GM12878 (cell line): Measurements from ENCODE around the gene SDCCAG8. TPM values are rescaled to one million over a fixed set of nuclear protein-coding genes. Genes with fewer than 3 reads are reported as not detected.

ENCODE experiments used
- ATAC-seq: fragments of 200-7000 bp; cut with Tn5 transposase; 3 replicates; pipeline ENCODE4 v1.9.1; 2020; ENCODE audit warnings: mild to moderate bottlenecking, moderate library complexity
- BruUV-seq: library from RNA; stranded (reverse); fragments of 400-500 nt; replicated peaks from 2 replicates; lab custom pipeline; 2021; lab: Mats Ljungman, UMichigan
- CTCF ChIA-PET: fragments of 300-600 bp; sonication (Branson Sonifier 250); formaldehyde crosslinking; extraction: SDS; loops from one replicate; lab custom pipeline; 2021; ENCODE audit warnings: inconsistent platforms; lab: Yijun Ruan, JAX
- POLR2A ChIA-PET: fragments of 350-600 bp; formaldehyde crosslinking; extraction: SDS; loops from one replicate; lab custom pipeline; 2021; ENCODE audit warnings: inconsistent platforms; lab: Charles Lee
- RAD21 ChIA-PET: fragments of 300-600 bp; sonication (Branson Sonifier 250); formaldehyde crosslinking; loops from one replicate; lab custom pipeline; 2023; ENCODE audit warnings: antibody characterized with exemption; ENCODE audit not compliant: unreplicated experiment; lab: Charles Lee
- SMC1A ChIA-PET: fragments of 300-600 bp; sonication (Branson Sonifier 250); formaldehyde crosslinking; loops from one replicate; lab custom pipeline; 2023; ENCODE audit not compliant: unreplicated experiment, uncharacterized antibody; lab: Charles Lee
- DNase-seq: peaks from one replicate; pipeline ENCODE4 v3.0.0-alpha.2; 2011; ENCODE audit warnings: low read depth, low spot score
- FAIRE-seq: peaks from 3 replicates; lab custom pipeline; 2011; peaks lifted over from hg19 to GRCh38; lab: Jason Lieb, UNC
- H2AFZ ChIP-seq: 2 replicates; pipeline ENCODE4 v1.6.0; 2011; ENCODE audit warnings: low read depth, low read length, control low read depth; ENCODE audit not compliant: control insufficient read depth
- H3K27ac ChIP-seq: 2 replicates; pipeline ENCODE4 v1.5.1; 2011; ENCODE audit warnings: control low read depth; ENCODE audit not compliant: control insufficient read depth, insufficient read depth
- H3K27me3 ChIP-seq, 2 experiments: replicated peaks in 1 of 2; 2 replicates each; pipeline versions ENCODE4 v1.6.0 to v1.6.1; 2011; ENCODE audit warnings: low read length in 1 of 2; ENCODE audit not compliant: control insufficient read depth in 2 of 2, insufficient read depth in 2 of 2
- H3K36me3 ChIP-seq, 2 experiments: 2 replicates each; pipeline ENCODE4 v1.5.1; 2011; ENCODE audit warnings: low read length in 1 of 2; ENCODE audit not compliant: control insufficient read depth in 2 of 2, insufficient read depth in 2 of 2
- H3K4me1 ChIP-seq: 2 replicates; pipeline ENCODE4 v1.6.1; 2011; ENCODE audit warnings: mild to moderate bottlenecking, low read length, moderate library complexity, mixed read lengths; ENCODE audit not compliant: control insufficient read depth, insufficient read depth
- H3K4me2 ChIP-seq: 2 replicates; pipeline ENCODE4 v1.6.0; 2011; ENCODE audit warnings: control low read depth; ENCODE audit not compliant: control insufficient read depth, insufficient read depth
- H3K4me3 ChIP-seq: fragments of 200-600 bp; sonication (generic); 2 replicates; pipeline ENCODE4 v1.5.1; 2016
- H3K79me2 ChIP-seq: 2 replicates; pipeline ENCODE4 v1.6.0; 2011; ENCODE audit warnings: low read length; ENCODE audit not compliant: control insufficient read depth, insufficient read depth
- H3K9ac ChIP-seq: 2 replicates; pipeline ENCODE4 v1.8.0; 2011; ENCODE audit warnings: low read length, control low read depth, mixed read lengths; ENCODE audit not compliant: control insufficient read depth, insufficient read depth
- H3K9me3 ChIP-seq: replicated peaks from 3 replicates; pipeline ENCODE4 v1.5.1; 2011; ENCODE audit warnings: mild to moderate bottlenecking, low read length; ENCODE audit not compliant: control insufficient read depth, insufficient read depth
- H4K20me1 ChIP-seq: 2 replicates; pipeline ENCODE4 v1.6.0; 2011; ENCODE audit not compliant: control insufficient read depth, insufficient read depth
- BHLHE40 ChIP-seq, 2 experiments: fragments of 450-650 bp in 1 of 2; IDR thresholded peaks; 2 replicates each; pipeline ENCODE4 v1.6.1; 2011 to 2017; ENCODE audit warnings: low read depth in 2 of 2, borderline replicate concordance in 1 of 2, improper control_type of control experiment in 1 of 2, low read length in 1 of 2, mild to moderate bottlenecking in 1 of 2
- CREM ChIP-seq: IDR thresholded peaks from 2 replicates; pipeline ENCODE4 v1.6.1; 2014; ENCODE audit warnings: antibody characterized with exemption, low read depth
- KDM1A ChIP-seq: fragments of 200-600 bp; sonication (generic); IDR thresholded peaks from 2 replicates; pipeline ENCODE4 v1.6.1; 2016; ENCODE audit warnings: borderline replicate concordance
- MEF2B ChIP-seq: fragments of 450-650 bp; IDR thresholded peaks from 2 replicates; pipeline ENCODE4 v1.6.1; 2018; ENCODE audit warnings: mild to moderate bottlenecking, moderate library complexity; ENCODE audit not compliant: partially characterized antibody, poor library complexity, severe bottlenecking
- in situ Hi-C: fragments of 300-500 bp; cut with MboI; formaldehyde crosslinking; loops from 9 replicates; pipeline ENCODE4 v1.14.3; 2018; ENCODE audit warnings: mixed read lengths
- intact Hi-C: fragments of 100-400 bp; cut with micrococcal nuclease; formaldehyde crosslinking; loops from one replicate; pipeline ENCODE4 v1.14.2; 2022; ENCODE audit not compliant: unreplicated experiment
- polyA plus RNA-seq, 11 experiments: library from polyadenylated mRNA; depleted of rRNA in 4 of 11; unstranded in 6 of 11; stranded (reverse) in 5 of 11; fragments of >200 nt; fragmentation: Nextera tagmentation in 4 of 11; fragmentation: Illumina TruSeq in 1 of 11; extraction: Ambion mirVana in 4 of 11; extraction: Trizol in 1 of 11; gene quantifications; 1 replicate in 1 of 11; 2 replicates in 10 of 11; pipeline versions ENCODE4 v1.2.1 to v1.2.3, GENCODE V29; 2011 to 2016; ENCODE audit warnings: inconsistent platforms in 2 of 11, missing spikeins in 2 of 11, low read depth in 1 of 11
- total RNA-seq, 4 experiments: library from RNA; depleted of rRNA in 3 of 4; stranded (reverse); fragments of >200 nt in 3 of 4; fragmentation: Illumina TruSeq in 1 of 4; extraction: Trizol in 1 of 4; gene quantifications; 2 replicates each; pipeline versions ENCODE4 v1.2.1 to v1.2.3, GENCODE V29; 2013 to 2021
- TF ChIP-seq, protein P1 (sequence below): fragments of 450-650 bp; IDR thresholded peaks from 2 replicates; pipeline ENCODE4 v1.6.1; 2018; ENCODE audit warnings: borderline replicate concordance, mild to moderate bottlenecking; ENCODE audit not compliant: partially characterized antibody
- TF ChIP-seq, protein P2 (sequence below): IDR thresholded peaks from 2 replicates; pipeline ENCODE4 v1.6.1; 2011; ENCODE audit warnings: low read depth, low read length, improper control_type of control experiment, borderline replicate concordance
- TF ChIP-seq, protein P3 (sequence below): fragments of 450-650 bp; IDR thresholded peaks from 2 replicates; pipeline ENCODE4 v1.6.1; 2017; ENCODE audit warnings: mild to moderate bottlenecking, low read depth, inconsistent platforms; ENCODE audit not compliant: poor library complexity, severe bottlenecking
- TF ChIP-seq, protein P4 (sequence below): fragments of 150-350 bp; IDR thresholded peaks from 2 replicates; pipeline ENCODE4 v1.6.1; 2014; ENCODE audit warnings: mild to moderate bottlenecking, low read depth, low read length

Gene SDCCAG8
- total and polyA plus RNA-seq, 10 of the 15 experiments (the other 5 are each of a cell fraction or from before 2014, with no cell fraction given), result 15.0 to 25.6 (median 20.6) TPM

DNA sequence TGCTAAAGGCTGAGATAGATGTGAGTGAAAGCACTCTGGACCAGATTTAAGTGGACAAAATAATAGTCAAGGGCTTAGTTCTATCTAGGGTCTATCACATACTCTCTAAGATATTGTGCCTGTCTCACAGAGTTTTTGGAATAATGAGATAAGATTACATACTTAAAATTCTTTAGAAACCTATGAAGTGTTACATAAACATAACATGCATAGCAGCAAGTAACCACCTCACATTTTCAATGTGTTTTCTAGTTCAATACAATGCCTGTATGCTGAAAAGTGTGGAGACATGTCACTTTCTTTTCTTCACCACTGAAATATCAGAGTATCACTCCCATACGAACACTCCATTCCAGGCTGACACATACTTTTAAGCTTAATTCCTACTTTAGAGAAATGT lies 16.2 kb downstream of the SDCCAG8 start (continued):
- TF ChIP-seq, protein P1, sequence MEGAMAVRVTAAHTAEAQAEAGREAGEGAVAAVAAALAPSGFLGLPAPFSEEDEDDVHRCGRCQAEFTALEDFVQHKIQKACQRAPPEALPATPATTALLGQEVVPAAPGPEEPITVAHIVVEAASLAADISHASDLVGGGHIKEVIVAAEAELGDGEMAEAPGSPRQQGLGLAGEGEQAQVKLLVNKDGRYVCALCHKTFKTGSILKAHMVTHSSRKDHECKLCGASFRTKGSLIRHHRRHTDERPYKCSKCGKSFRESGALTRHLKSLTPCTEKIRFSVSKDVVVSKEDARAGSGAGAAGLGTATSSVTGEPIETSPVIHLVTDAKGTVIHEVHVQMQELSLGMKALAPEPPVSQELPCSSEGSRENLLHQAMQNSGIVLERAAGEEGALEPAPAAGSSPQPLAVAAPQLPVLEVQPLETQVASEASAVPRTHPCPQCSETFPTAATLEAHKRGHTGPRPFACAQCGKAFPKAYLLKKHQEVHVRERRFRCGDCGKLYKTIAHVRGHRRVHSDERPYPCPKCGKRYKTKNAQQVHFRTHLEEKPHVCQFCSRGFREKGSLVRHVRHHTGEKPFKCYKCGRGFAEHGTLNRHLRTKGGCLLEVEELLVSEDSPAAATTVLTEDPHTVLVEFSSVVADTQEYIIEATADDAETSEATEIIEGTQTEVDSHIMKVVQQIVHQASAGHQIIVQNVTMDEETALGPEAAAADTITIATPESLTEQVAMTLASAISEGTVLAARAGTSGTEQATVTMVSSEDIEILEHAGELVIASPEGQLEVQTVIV, result no peak

DNA sequence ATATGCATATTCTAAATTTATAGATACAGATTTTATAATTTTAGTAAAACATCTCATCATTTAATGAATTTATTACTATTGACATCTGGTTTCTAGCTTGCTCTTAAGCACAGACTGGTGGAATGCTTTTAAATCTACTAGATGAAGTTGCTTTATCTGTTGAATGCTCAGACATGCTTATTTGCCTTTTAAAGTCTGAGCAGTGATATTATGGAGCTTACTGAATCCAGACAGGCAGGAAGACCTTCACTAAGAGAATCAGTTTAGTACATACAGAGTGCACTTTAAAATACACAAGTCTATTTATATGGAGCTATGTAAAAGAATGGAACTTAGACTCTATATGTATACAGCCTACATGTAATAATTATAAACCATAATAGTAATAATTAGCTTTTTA lies 16.6 kb downstream of the SDCCAG8 start:
- ChIA-PET CTCF (interaction anchor here (0.7 to 1.4 kb wide), 6 partner anchors 8 to 72 kb away, joined by 3 to 5 read pairs (median 4); no protein-coding TSS in a partner anchor), RAD21 (no interaction called here), SMC1A (interaction anchor here (1.7 kb wide), 1 partner anchor 41 kb away, joined by 9 read pairs; no protein-coding TSS in a partner anchor), POLR2A (no interaction called here)
- TF ChIP-seq, protein P2, sequence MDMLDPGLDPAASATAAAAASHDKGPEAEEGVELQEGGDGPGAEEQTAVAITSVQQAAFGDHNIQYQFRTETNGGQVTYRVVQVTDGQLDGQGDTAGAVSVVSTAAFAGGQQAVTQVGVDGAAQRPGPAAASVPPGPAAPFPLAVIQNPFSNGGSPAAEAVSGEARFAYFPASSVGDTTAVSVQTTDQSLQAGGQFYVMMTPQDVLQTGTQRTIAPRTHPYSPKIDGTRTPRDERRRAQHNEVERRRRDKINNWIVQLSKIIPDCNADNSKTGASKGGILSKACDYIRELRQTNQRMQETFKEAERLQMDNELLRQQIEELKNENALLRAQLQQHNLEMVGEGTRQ, result no peak
- TF ChIP-seq, protein P3, sequence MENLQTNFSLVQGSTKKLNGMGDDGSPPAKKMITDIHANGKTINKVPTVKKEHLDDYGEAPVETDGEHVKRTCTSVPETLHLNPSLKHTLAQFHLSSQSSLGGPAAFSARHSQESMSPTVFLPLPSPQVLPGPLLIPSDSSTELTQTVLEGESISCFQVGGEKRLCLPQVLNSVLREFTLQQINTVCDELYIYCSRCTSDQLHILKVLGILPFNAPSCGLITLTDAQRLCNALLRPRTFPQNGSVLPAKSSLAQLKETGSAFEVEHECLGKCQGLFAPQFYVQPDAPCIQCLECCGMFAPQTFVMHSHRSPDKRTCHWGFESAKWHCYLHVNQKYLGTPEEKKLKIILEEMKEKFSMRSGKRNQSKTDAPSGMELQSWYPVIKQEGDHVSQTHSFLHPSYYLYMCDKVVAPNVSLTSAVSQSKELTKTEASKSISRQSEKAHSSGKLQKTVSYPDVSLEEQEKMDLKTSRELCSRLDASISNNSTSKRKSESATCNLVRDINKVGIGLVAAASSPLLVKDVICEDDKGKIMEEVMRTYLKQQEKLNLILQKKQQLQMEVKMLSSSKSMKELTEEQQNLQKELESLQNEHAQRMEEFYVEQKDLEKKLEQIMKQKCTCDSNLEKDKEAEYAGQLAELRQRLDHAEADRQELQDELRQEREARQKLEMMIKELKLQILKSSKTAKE, result no peak
- TF ChIP-seq CREM (no peak), BHLHE40 (IDR thresholded peaks at IDR 0.05; ENCODE audit: borderline replicate concordance in 1 of 2, low read depth in 2 of 2, low read length in 1 of 2) (no peak), MEF2B (no peak), KDM1A (no peak)
- TF ChIP-seq, protein P4, sequence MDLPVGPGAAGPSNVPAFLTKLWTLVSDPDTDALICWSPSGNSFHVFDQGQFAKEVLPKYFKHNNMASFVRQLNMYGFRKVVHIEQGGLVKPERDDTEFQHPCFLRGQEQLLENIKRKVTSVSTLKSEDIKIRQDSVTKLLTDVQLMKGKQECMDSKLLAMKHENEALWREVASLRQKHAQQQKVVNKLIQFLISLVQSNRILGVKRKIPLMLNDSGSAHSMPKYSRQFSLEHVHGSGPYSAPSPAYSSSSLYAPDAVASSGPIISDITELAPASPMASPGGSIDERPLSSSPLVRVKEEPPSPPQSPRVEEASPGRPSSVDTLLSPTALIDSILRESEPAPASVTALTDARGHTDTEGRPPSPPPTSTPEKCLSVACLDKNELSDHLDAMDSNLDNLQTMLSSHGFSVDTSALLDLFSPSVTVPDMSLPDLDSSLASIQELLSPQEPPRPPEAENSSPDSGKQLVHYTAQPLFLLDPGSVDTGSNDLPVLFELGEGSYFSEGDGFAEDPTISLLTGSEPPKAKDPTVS, result no peak
- peaks cover 1 to 6% of the 10 kb centered on the region in 2 experiments; a peak in 2 of 4 replicates for H3K36me3 ChIP-seq
- no peak overlapping the region for H3K4me2 ChIP-seq
- no peaks in the 10 kb centered on the region for H3K27me3 ChIP-seq
- no peaks in the 10 kb centered on the region for H3K79me2 ChIP-seq
- no peaks in the 10 kb centered on the region for H4K20me1 ChIP-seq
- H2AFZ ChIP-seq, result no peak overlapping the region
- no peak for FAIRE-seq
- ATAC-seq, result no peak
- no peak overlapping the region for H3K27ac ChIP-seq
- in situ Hi-C loops, result no loop called here
- H3K4me3 ChIP-seq, result no peak overlapping the region
- intact Hi-C loops, result no loop called here
- no peaks in the 10 kb centered on the region for H3K9me3 ChIP-seq
- BruUV-seq, result no TSS peak
- no peak for DNase-seq
- H3K4me1 ChIP-seq, result no peaks in the 10 kb centered on the region; the same call in 1 of the 2 replicates
- no peak overlapping the region for H3K9ac ChIP-seq
